Loucy (cell line): Measurements from ENCODE around the gene PDE4D.

ENCODE experiments used
- H2AFZ ChIP-seq: fragments of 200-600 bp; sonication (generic); 2 replicates; pipeline ENCODE4 v1.6.0; 2016; ENCODE audit warnings: antibody characterized with exemption, mild to moderate bottlenecking, low read length, moderate library complexity
- H3F3A ChIP-seq: fragments of 200-600 bp; 2 replicates; pipeline ENCODE4 v1.6.0; 2016; ENCODE audit warnings: antibody characterized with exemption, low read depth, mild to moderate bottlenecking
- H3K27me3 ChIP-seq: fragments of 200-600 bp; sonication (generic); 2 replicates; pipeline ENCODE4 v1.6.1; 2014; ENCODE audit warnings: low read length, mild to moderate bottlenecking; ENCODE audit not compliant: insufficient read depth, poor library complexity, severe bottlenecking
- H3K36me3 ChIP-seq: fragments of 200-600 bp; sonication (generic); 2 replicates; pipeline ENCODE4 v1.6.1; 2016; ENCODE audit warnings: low read length; ENCODE audit not compliant: insufficient read depth
- H3K4me1 ChIP-seq: fragments of 200-600 bp; sonication (generic); 2 replicates; pipeline ENCODE4 v1.5.1; 2014; ENCODE audit warnings: low read length, mild to moderate bottlenecking; ENCODE audit not compliant: insufficient read depth, poor library complexity, severe bottlenecking
- H3K4me2 ChIP-seq: fragments of 200-600 bp; sonication (generic); 2 replicates; pipeline ENCODE4 v1.6.0; 2014; ENCODE audit warnings: antibody characterized with exemption, low read length, low read depth, mild to moderate bottlenecking; ENCODE audit not compliant: poor library complexity, severe bottlenecking
- H3K4me3 ChIP-seq: fragments of 200-600 bp; sonication (generic); 2 replicates; pipeline ENCODE4 v1.5.1; 2014; ENCODE audit warnings: low read length, mild to moderate bottlenecking, mixed read lengths; ENCODE audit not compliant: poor library complexity, severe bottlenecking
- H3K79me2 ChIP-seq: fragments of 200-600 bp; sonication (generic); 2 replicates; pipeline ENCODE4 v1.6.1; 2014; ENCODE audit warnings: low read length; ENCODE audit not compliant: insufficient read depth
- H3K9ac ChIP-seq: fragments of 200-600 bp; sonication (generic); 2 replicates; pipeline ENCODE4 v1.6.0; 2014; ENCODE audit warnings: mild to moderate bottlenecking, low read depth, low read length, moderate library complexity; ENCODE audit not compliant: poor library complexity, severe bottlenecking
- H3K9me2 ChIP-seq: fragments of 200-600 bp; sonication (generic); replicated peaks from 2 replicates; pipeline ENCODE4 v1.6.1; 2016; ENCODE audit warnings: low read depth, low read length, mixed read lengths
- H3K9me3 ChIP-seq: fragments of 200-600 bp; sonication (generic); 2 replicates; pipeline ENCODE4 v1.6.1; 2014; ENCODE audit warnings: mild to moderate bottlenecking, antibody characterized with exemption, low read length, low read depth; ENCODE audit not compliant: insufficient read depth
- H4K20me1 ChIP-seq: fragments of 200-600 bp; sonication (generic); 2 replicates; pipeline ENCODE4 v1.6.0; 2014; ENCODE audit warnings: antibody characterized with exemption, low read length, mild to moderate bottlenecking; ENCODE audit not compliant: insufficient read depth, poor library complexity, severe bottlenecking
- CTCF ChIP-seq: fragments of 200-600 bp; sonication (generic); conservative IDR thresholded peaks from 2 replicates; pipeline ENCODE4 v1.5.1; 2014; ENCODE audit warnings: mild to moderate bottlenecking, antibody characterized with exemption, low read length
- EZH2phosphoT487 ChIP-seq: fragments of 200-600 bp; IDR thresholded peaks from 2 replicates; pipeline ENCODE4 v1.6.1; 2018; ENCODE audit warnings: antibody characterized with exemption, mild to moderate bottlenecking, moderate library complexity, borderline replicate concordance

The PDE4D gene

GRCh38 chr5:59588922-59589321 is 304.6 kb downstream of the PDE4D start:
- peaks cover 43% of the 10 kb centered on the region for H3K4me1 ChIP-seq
- no peaks in the 10 kb centered on the region for H3K9me2 ChIP-seq
- H3K9ac ChIP-seq = no peak overlapping the region
- no peak overlapping the region for H3K4me2 ChIP-seq
- no peaks in the 10 kb centered on the region for H3K9me3 ChIP-seq
- H3K4me3 ChIP-seq = no peak overlapping the region
- H3K79me2 ChIP-seq = no peaks in the 10 kb centered on the region
- H3K27me3 ChIP-seq = no peaks in the 10 kb centered on the region
- H4K20me1 ChIP-seq = no peaks in the 10 kb centered on the region
- TF ChIP-seq CTCF = no peak
- TF ChIP-seq EZH2phosphoT487 = no peak
- no peaks in the 10 kb centered on the region for H3K36me3 ChIP-seq
- no peaks in the 10 kb centered on the region; the same call in 1 of the 2 replicates for H3F3A ChIP-seq
- no peak overlapping the region for H2AFZ ChIP-seq

- Histone ChIP-seq H3K4me1 (peaks cover 43% of the 10 kb centered on the region), H3K27me3 (no peaks in the 10 kb centered on the region), H3K4me3 (no peak overlapping the region), H3K9me2 (no peaks in the 10 kb centered on the region), H3F3A (no peaks in the 10 kb centered on the region; the same call in 1 of the 2 replicates), H4K20me1 (no peaks in the 10 kb centered on the region), H3K79me2 (no peaks in the 10 kb centered on the region), H3K9ac (no peak overlapping the region), H3K4me2 (no peak overlapping the region), H3K36me3 (no peaks in the 10 kb centered on the region), H2AFZ (no peak overlapping the region; the same call in 1 of the 2 replicates), H3K9me3 (no peaks in the 10 kb centered on the region)
- TF ChIP-seq CTCF = peak; percentile 49
- TF ChIP-seq EZH2phosphoT487 = no peak
Observed at GRCh38 chr5:59587489-59588337, 305.8 kb downstream of the PDE4D start.

GRCh38 chr5:59586841-59587240 is 306.7 kb downstream of the PDE4D start:
- no peak overlapping the region for H2AFZ ChIP-seq

More at GRCh38 chr5:59586841-59587240, 306.7 kb downstream of the PDE4D start:
- Histone ChIP-seq H3K4me3 (no peak overlapping the region), H3K4me1 (peaks cover 37% of the 10 kb centered on the region), H3K79me2 (no peaks in the 10 kb centered on the region), H3K9ac (no peak overlapping the region), H3K36me3 (no peaks in the 10 kb centered on the region), H4K20me1 (no peaks in the 10 kb centered on the region), H3K27me3 (no peaks in the 10 kb centered on the region), H3F3A (no peaks in the 10 kb centered on the region; the same call in 1 of the 2 replicates), H3K4me2 (no peak overlapping the region), H3K9me3 (no peaks in the 10 kb centered on the region), H3K9me2 (no peaks in the 10 kb centered on the region)
- TF ChIP-seq CTCF (no peak), EZH2phosphoT487 (no peak)
